Measurements from ENCODE around the gene SDCCAG8.

GRCh38 chr1:243281672-243282071, 25.8 kb downstream of the SDCCAG8 start:
- TF ChIP-seq CTCF (IDR thresholded peaks at IDR 0.05) (no peak), POLR2A (IDR thresholded peaks at IDR 0.05) (no peak)

Measured in body of pancreas (tissue), 4 donors.